ENCODE data around the gene PRADC1. TPM values are rescaled to one million over a fixed set of nuclear protein-coding genes. Genes with fewer than 3 reads are reported as not detected.

PRADC1 gene
- total RNA-seq, 4 donors from 2014 or later = 14.4 to 31.5 (median 21.5) TPM

DNA sequence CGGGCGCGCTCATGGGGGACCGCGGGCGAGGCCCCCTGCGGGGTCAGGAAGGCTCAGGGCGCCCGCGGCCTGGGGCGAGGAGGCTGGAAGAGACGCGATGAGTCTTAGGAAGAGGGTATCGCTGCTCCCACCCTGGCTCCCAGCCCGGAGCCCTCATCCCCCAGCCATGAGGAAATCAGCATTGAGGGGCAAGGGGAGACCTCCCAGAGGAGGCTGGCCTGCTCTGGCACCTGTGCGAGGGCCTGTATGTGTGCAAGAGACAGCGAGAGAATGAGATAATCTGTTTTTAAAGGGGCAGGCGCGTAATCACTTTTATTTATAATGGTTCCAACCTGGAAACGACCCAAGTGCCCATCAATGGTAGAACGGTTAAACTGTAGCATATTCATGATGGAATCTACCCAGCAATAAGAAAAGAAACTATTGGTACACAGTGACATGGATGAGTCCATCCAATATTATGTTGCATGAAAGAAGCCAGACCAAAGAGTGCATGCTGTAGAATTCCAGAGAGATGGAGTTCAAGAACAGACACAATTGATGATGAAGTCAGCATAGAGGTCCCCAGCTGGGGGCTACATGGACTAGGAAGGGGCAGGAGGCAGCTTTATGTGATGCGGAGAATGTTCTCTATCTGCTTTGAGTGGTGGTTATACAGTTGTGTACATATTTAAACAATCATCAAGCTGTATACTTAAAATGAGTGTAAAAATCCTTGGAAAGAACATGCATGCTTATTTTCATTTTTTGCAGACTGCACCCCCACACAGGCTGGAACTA is 36.8 kb upstream of the PRADC1 start:
- Histone ChIP-seq H3K36me3 (no peaks in the 10 kb centered on the region), H3K9me3 (peaks cover 0 to 10% (median 0%) of the 10 kb centered on the region in 4 donors), H3K27ac (no peak overlapping the region), H3K4me3 (no peak overlapping the region), H3K4me1 (peaks cover 0 to 8% (median 3%) of the 10 kb centered on the region in 4 donors), H3K27me3 (peaks cover 0 to 49% of the 10 kb centered on the region in 2 donors)
- no peak for DNase-seq (ENCODE audit: low spot score in 2 of 2)
- no peak for TF ChIP-seq POLR2A (IDR thresholded peaks at IDR 0.05)
- TF ChIP-seq CTCF (IDR thresholded peaks at IDR 0.05) = no peak
- no peak for TF ChIP-seq EP300 (IDR thresholded peaks at IDR 0.05)
- WGBS, 2 donors = 31% methylated on average over 12 to 19 of the region's 22 CpGs

DNA sequence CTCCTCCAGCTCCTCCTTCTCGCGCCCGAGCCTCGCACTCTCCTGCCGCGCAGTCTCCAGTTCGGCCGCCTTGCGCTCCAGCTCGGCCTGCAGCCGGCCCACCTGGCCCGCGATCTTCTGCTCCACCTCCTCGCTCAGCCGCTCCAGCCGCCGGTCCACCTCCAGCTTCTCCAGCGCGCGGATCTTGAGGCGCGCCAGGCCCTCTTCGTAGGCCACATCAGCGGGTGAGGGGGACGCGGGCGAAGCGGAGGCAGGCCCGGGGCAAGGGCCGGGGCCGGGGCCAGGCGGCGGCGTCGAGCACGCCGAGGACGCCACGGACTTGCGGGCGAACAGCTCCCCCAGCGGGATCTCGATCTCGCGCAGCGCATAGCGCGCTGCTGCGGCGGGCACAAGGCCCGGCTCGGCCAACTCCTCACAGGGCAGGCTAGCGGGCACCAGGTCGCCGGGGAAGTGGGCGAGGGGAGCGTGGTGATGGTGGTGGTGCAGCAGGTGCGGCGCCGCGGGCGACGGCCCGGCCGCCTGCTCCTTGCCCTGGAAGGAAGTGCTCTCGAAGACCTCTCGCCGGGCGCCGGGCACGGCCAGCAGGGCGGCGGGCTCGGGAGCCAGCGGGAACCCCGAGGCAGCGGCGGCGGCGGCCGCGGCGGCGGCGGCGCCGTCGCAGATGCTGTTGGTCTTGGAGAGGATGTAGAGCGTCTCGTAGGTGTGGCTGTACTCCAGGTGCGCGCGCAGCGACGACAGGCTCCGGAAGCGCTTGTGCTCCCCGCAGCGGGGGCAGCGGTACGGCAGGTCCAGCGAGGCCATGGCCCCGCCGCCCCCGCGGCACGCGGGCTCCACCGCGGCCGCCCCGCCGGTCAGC is 36.0 kb upstream of the PRADC1 start:
- Histone ChIP-seq H3K9me3 (peaks cover 0 to 7% (median 0%) of the 10 kb centered on the region in 4 donors), H3K27me3 (peaks cover 0 to 49% of the 10 kb centered on the region in 2 donors), H3K27ac (no peak overlapping the region), H3K4me3 (peak overlapping the region in 2 of 4 donors; percentile 23 to 24), H3K36me3 (no peaks in the 10 kb centered on the region), H3K4me1 (peaks cover 0 to 8% (median 3%) of the 10 kb centered on the region in 4 donors)
- 11 to 24% methylated on average over 51 to 56 of the region's 113 CpGs for WGBS, 2 donors
- DNase-seq (ENCODE audit: low spot score in 2 of 2) = no peak
- no peak for TF ChIP-seq EP300 (IDR thresholded peaks at IDR 0.05)
- TF ChIP-seq CTCF (IDR thresholded peaks at IDR 0.05) = no peak
- TF ChIP-seq POLR2A (IDR thresholded peaks at IDR 0.05) = no peak

- peaks cover 0 to 8% (median 3%) of the 10 kb centered on the region in 4 donors for H3K4me1 ChIP-seq
- no peak overlapping the region for H3K27ac ChIP-seq
- H3K9me3 ChIP-seq = peaks cover 0 to under 1% (median 0%) of the 10 kb centered on the region in 4 donors
- 26 to 37% methylated on average over 14 of the region's 14 CpGs for WGBS, 2 donors
- H3K27me3 ChIP-seq = peaks cover 0 to 49% of the 10 kb centered on the region in 2 donors
- no peak for DNase-seq (ENCODE audit: low spot score in 2 of 2)
- H3K36me3 ChIP-seq = no peaks in the 10 kb centered on the region
- TF ChIP-seq CTCF (IDR thresholded peaks at IDR 0.05) = no peak
- TF ChIP-seq EP300 (IDR thresholded peaks at IDR 0.05) = no peak
- TF ChIP-seq POLR2A (IDR thresholded peaks at IDR 0.05) = no peak
- H3K4me3 ChIP-seq = peak overlapping the region in 2 of 4 donors; percentile 23 to 24
Measured at GRCh38 chr2:73268366-73268829, 35.4 kb upstream of the PRADC1 start.

GRCh38 chr2:73267008-73267407 is 34.0 kb upstream of the PRADC1 start:
- no peak for DNase-seq (ENCODE audit: low spot score in 2 of 2)
- no peak overlapping the region for H3K4me3 ChIP-seq
- H3K4me1 ChIP-seq = peaks cover 0 to 8% (median 3%) of the 10 kb centered on the region in 4 donors
- H3K36me3 ChIP-seq = no peaks in the 10 kb centered on the region
- H3K27ac ChIP-seq = no peak overlapping the region
- WGBS, 2 donors = 94 to 96% methylated on average over 4 of the region's 4 CpGs
- TF ChIP-seq EP300 (IDR thresholded peaks at IDR 0.05) (no peak), CTCF (IDR thresholded peaks at IDR 0.05) (no peak), POLR2A (IDR thresholded peaks at IDR 0.05) (no peak)
- H3K9me3 ChIP-seq = no peaks in the 10 kb centered on the region
- H3K27me3 ChIP-seq = peaks cover 0 to 49% of the 10 kb centered on the region in 2 donors

Measured in tibial nerve (tissue), 4 donors.